Right lobe of liver (tissue), 4 donors: Measurements from ENCODE around the gene TBXT.

Experiments
- CTCF ChIP-seq, 4 donors: fragments of 200-600 bp in 3 of 4; fragments of 450-650 bp in 1 of 4; IDR thresholded peaks; one replicate each; pipeline versions ENCODE4 v1.5.1 to v1.8.0; 2016 to 2022; ENCODE audit warnings: antibody characterized with exemption in 4 of 4, mild to moderate bottlenecking in 2 of 4
- POLR2A ChIP-seq: fragments of 450-650 bp; IDR thresholded peaks from one replicate; pipeline ENCODE4 v1.6.1; 2017; ENCODE audit warnings: antibody characterized with exemption, mild to moderate bottlenecking
- donor health status: DM: no; HTN: no; CAD: no.
- donor health status: DM: no; HTN: no; CAD: no.
- donor health status: DM: no; HTN: yes; CAD: no.

DNA sequence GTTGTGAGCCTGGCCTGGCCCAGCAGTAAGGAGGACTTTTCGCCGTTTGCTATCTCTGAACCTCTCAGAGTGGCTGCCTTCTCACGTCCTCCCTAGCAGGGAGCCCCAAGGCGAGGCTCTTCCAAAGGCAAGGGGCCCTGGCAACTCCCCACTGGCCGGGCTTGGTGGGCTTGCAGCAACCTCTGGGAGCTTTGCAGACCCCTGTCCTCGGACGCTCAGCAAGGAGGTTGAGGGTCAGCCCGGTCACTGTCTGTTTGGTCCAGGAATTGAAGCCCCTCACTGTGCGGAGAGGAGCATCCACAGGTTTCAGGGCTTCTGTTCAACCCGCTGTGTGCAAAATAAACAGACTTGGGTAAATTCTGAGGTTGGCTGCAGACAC lies 28.2 kb upstream of the TBXT start:
- TF ChIP-seq CTCF (IDR thresholded peaks at IDR 0.05), result no peak
- no peak for TF ChIP-seq POLR2A
